HepG2 (cell line): ENCODE measurements around the gene AP3D1. TPM values are rescaled to one million over a fixed set of nuclear protein-coding genes. Genes with fewer than 3 reads are reported as not detected.

Source experiments
- ATAC-seq: fragments of 200-7000 bp; cut with Tn5 transposase; 3 replicates; pipeline ENCODE4 v1.9.1; 2020; ENCODE audit warnings: mild to moderate bottlenecking, moderate library complexity
- BruUV-seq: library from RNA; stranded (reverse); fragments of 400-500 nt; replicated peaks from 2 replicates; lab custom pipeline; 2021; lab: Mats Ljungman, UMichigan
- CTCF ChIA-PET: fragments of 300-600 bp; formaldehyde crosslinking; extraction: SDS; loops from one replicate; lab custom pipeline; 2021; ENCODE audit warnings: low total read pairs, inconsistent platforms, low intra/inter-chr PET ratio; lab: Yijun Ruan, JAX
- POLR2A ChIA-PET: fragments of 350-600 bp; sonication (Branson Sonifier 250); formaldehyde crosslinking; loops from one replicate; lab custom pipeline; 2020; ENCODE audit warnings: antibody characterized with exemption, inconsistent platforms; lab: Yijun Ruan, JAX
- DNase-seq: peaks from one replicate; pipeline ENCODE4 v3.0.0-alpha.2; 2015; ENCODE audit warnings: low spot score
- FAIRE-seq: peaks from 3 replicates; lab custom pipeline; 2011; peaks lifted over from hg19 to GRCh38; lab: Jason Lieb, UNC
- H2AFZ ChIP-seq: one replicate; pipeline ENCODE4 v1.6.1; 2011; ENCODE audit warnings: low read length, inconsistent platforms
- H3K27ac ChIP-seq: fragments of 300-600 bp; 3 replicates; pipeline ENCODE4 v1.8.0; 2011; ENCODE audit warnings: mixed run types, mild to moderate bottlenecking, mixed read lengths, low read length, inconsistent platforms; ENCODE audit not compliant: insufficient read depth; ENCODE audit errors: extremely low read length
- H3K27me3 ChIP-seq, 2 experiments: fragments of 200-600 bp in 1 of 2; 2 replicates in 1 of 2; 3 replicates in 1 of 2; pipeline versions ENCODE4 v1.6.0 to v1.8.0; 2011; ENCODE audit warnings: low read length in 2 of 2, mild to moderate bottlenecking in 2 of 2, moderate library complexity in 2 of 2, inconsistent platforms in 1 of 2; ENCODE audit not compliant: insufficient read depth in 2 of 2, control insufficient read depth in 1 of 2
- H3K36me3 ChIP-seq, 2 experiments: fragments of 200-600 bp in 1 of 2; replicated peaks in 1 of 2; 2 replicates in 1 of 2; 3 replicates in 1 of 2; pipeline versions ENCODE4 v1.5.1 to v1.8.0; 2011; ENCODE audit warnings: low read length in 2 of 2, inconsistent platforms in 1 of 2; ENCODE audit not compliant: insufficient read depth in 2 of 2, control insufficient read depth in 1 of 2
- H3K4me1 ChIP-seq: 2 replicates; pipeline ENCODE4 v1.5.1; 2012; ENCODE audit warnings: low read length, inconsistent platforms; ENCODE audit not compliant: insufficient read depth
- H3K4me2 ChIP-seq: 2 replicates; pipeline ENCODE4 v1.6.0; 2011; ENCODE audit warnings: low read depth, low read length, inconsistent platforms
- H3K4me3 ChIP-seq, 3 experiments: fragments of 200-600 bp in 1 of 3; sonication (generic), shearing (Covaris generic) in 1 of 3; replicated peaks in 1 of 3; 2 replicates each; pipeline ENCODE4 v1.5.1; 2011 to 2016; ENCODE audit warnings: low read length in 3 of 3, inconsistent platforms in 2 of 3, low read depth in 2 of 3, mild to moderate bottlenecking in 2 of 3, control low read depth in 1 of 3, mixed read lengths in 1 of 3; ENCODE audit not compliant: insufficient read depth in 1 of 3
- H3K79me2 ChIP-seq: one replicate; pipeline ENCODE4 v1.6.1; 2011; ENCODE audit warnings: low read length, inconsistent platforms; ENCODE audit not compliant: insufficient read depth
- H3K9ac ChIP-seq: 2 replicates; pipeline ENCODE4 v1.6.0; 2011; ENCODE audit warnings: mild to moderate bottlenecking, low read depth, low read length, inconsistent platforms; ENCODE audit not compliant: insufficient read depth
- H3K9me3 ChIP-seq: 2 replicates; pipeline ENCODE4 v1.5.1; 2012; ENCODE audit warnings: mild to moderate bottlenecking, low read length
- H4K20me1 ChIP-seq: 2 replicates; pipeline ENCODE4 v1.6.0; 2011; ENCODE audit warnings: inconsistent platforms, mild to moderate bottlenecking, low read length, moderate library complexity; ENCODE audit not compliant: insufficient read depth
- ZBTB39 ChIP-seq: sonication (generic); formaldehyde crosslinking; IDR thresholded peaks from 2 replicates; pipeline ENCODE4 v1.5.0; 2020; ENCODE audit warnings: missing genetic modification reagents
- WGBS: methylation state at CpG from one replicate; pipeline ENCODE4 v1.1.6; 2017; ENCODE audit warnings: low lambda C conversion rate; 5-methylcytosine and 5-hydroxymethylcytosine counted together
- in situ Hi-C: cut with HindIII; loops from 2 replicates; pipeline ENCODE4 v1.10.0; 2017; ENCODE audit warnings: low pct_unique_long_range_greater_than_20kb; ENCODE audit not compliant: extremely low pct_ligation_motif_present
- intact Hi-C: fragments of 100-400 bp; cut with micrococcal nuclease; formaldehyde crosslinking; loops from one replicate; pipeline ENCODE4 v1.10.0; 2022; ENCODE audit not compliant: unreplicated experiment
- polyA plus RNA-seq, 8 experiments: library from polyadenylated mRNA; depleted of rRNA in 3 of 8; stranded (reverse) in 7 of 8; unstranded in 1 of 8; fragments of >200 nt; fragmentation: Illumina TruSeq in 4 of 8; extraction: Trizol in 4 of 8; gene quantifications; 2 replicates each; pipeline versions ENCODE4 v1.2.1 to v1.2.3, GENCODE V29; 2011 to 2016; ENCODE audit warnings: low read depth in 4 of 8, missing spikeins in 1 of 8, mixed read lengths in 1 of 8; ENCODE audit not compliant: insufficient read depth in 1 of 8
- total RNA-seq, 5 experiments: library from RNA; depleted of rRNA; stranded (reverse); fragments of >200 nt; fragmentation: Illumina TruSeq; extraction: Trizol; gene quantifications; 2 replicates each; pipeline ENCODE4 v1.2.3, GENCODE V29; 2016; ENCODE audit warnings: low read depth in 1 of 5
- TF ChIP-seq, protein P1 (sequence below): sonication (generic); formaldehyde crosslinking; IDR thresholded peaks from 2 replicates; pipeline ENCODE4 v1.5.1; 2020; ENCODE audit warnings: mild to moderate bottlenecking, missing genetic modification reagents, moderate library complexity

AP3D1 gene
- total and polyA plus RNA-seq, 2 of the 13 experiments (the other 11 are each of a cell fraction or from before 2014, with no cell fraction given): 68.0 to 82.6 TPM

- ATAC-seq: no peak
- CTCF ChIA-PET: no interaction called here
Observed at GRCh38 chr19:2176337-2176994, 25.1 kb upstream of the AP3D1 start.

More at GRCh38 chr19:2176337-2176994, 25.1 kb upstream of the AP3D1 start:
- no peaks in the 10 kb centered on the region for H3K9me3 ChIP-seq
- peaks cover 29 to 35% of the 10 kb centered on the region in 2 experiments; a peak in 3 of 5 replicates for H3K36me3 ChIP-seq
- no peak overlapping the region for H3K27ac ChIP-seq
- WGBS: 97% methylated on average over 11 of the region's 22 CpGs
- intact Hi-C loops (no loop called here), in situ Hi-C loops (no loop called here)
- H2AFZ ChIP-seq: no peak overlapping the region
- H4K20me1 ChIP-seq: peaks cover 55% of the 10 kb centered on the region; the same call in 1 of the 2 replicates
- H3K9ac ChIP-seq: no peak overlapping the region
- H3K4me3 ChIP-seq: no peak overlapping the region
- H3K79me2 ChIP-seq: peaks cover 90% of the 10 kb centered on the region
- DNase-seq (no peak), FAIRE-seq (no peak)
- no peak overlapping the region for H3K4me2 ChIP-seq
- POLR2A ChIA-PET: no interaction called here
- H3K27me3 ChIP-seq: no peaks in the 10 kb centered on the region
- H3K4me1 ChIP-seq: peaks cover 32% of the 10 kb centered on the region
- no TSS peak for BruUV-seq
- TF ChIP-seq ZBTB39 (CRISPR knock-in tag): no peak
- TF ChIP-seq, protein P1, sequence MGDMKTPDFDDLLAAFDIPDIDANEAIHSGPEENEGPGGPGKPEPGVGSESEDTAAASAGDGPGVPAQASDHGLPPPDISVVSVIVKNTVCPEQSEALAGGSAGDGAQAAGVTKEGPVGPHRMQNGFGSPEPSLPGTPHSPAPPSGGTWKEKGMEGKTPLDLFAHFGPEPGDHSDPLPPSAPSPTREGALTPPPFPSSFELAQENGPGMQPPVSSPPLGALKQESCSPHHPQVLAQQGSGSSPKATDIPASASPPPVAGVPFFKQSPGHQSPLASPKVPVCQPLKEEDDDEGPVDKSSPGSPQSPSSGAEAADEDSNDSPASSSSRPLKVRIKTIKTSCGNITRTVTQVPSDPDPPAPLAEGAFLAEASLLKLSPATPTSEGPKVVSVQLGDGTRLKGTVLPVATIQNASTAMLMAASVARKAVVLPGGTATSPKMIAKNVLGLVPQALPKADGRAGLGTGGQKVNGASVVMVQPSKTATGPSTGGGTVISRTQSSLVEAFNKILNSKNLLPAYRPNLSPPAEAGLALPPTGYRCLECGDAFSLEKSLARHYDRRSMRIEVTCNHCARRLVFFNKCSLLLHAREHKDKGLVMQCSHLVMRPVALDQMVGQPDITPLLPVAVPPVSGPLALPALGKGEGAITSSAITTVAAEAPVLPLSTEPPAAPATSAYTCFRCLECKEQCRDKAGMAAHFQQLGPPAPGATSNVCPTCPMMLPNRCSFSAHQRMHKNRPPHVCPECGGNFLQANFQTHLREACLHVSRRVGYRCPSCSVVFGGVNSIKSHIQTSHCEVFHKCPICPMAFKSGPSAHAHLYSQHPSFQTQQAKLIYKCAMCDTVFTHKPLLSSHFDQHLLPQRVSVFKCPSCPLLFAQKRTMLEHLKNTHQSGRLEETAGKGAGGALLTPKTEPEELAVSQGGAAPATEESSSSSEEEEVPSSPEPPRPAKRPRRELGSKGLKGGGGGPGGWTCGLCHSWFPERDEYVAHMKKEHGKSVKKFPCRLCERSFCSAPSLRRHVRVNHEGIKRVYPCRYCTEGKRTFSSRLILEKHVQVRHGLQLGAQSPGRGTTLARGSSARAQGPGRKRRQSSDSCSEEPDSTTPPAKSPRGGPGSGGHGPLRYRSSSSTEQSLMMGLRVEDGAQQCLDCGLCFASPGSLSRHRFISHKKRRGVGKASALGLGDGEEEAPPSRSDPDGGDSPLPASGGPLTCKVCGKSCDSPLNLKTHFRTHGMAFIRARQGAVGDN: 0 out of 2 replicates have a peak, but pooled peaks have one; percentile 5
